Measurements from ENCODE around the gene ENO1.
"Not testable (repeated sequence)": the region's sequence is repeated elsewhere in the genome, so short reads cannot be mapped to it uniquely, and the experiment has no call there.

Gene ENO1

DNA sequence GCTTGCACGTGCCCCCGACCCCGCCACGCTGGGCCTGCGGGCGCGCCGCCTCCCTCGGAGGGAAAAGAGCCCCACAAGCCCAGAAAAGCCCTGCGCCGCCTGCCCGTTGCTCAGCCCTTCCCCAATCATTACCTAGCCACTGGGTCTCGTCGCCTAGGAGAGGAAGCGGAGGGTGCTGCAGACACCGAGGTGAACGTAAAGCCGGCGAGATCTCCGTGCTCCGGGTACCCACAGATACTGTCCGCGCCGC, at the start of gene ENO1:
Gene ENO1 (minus strand): TSS at position 239 of the 250 bp plus-strand sequence. CDS start 3,778 bp downstream, outside the sequence.
- DNase-seq (ENCODE audit: low spot score), result no peak

DNA sequence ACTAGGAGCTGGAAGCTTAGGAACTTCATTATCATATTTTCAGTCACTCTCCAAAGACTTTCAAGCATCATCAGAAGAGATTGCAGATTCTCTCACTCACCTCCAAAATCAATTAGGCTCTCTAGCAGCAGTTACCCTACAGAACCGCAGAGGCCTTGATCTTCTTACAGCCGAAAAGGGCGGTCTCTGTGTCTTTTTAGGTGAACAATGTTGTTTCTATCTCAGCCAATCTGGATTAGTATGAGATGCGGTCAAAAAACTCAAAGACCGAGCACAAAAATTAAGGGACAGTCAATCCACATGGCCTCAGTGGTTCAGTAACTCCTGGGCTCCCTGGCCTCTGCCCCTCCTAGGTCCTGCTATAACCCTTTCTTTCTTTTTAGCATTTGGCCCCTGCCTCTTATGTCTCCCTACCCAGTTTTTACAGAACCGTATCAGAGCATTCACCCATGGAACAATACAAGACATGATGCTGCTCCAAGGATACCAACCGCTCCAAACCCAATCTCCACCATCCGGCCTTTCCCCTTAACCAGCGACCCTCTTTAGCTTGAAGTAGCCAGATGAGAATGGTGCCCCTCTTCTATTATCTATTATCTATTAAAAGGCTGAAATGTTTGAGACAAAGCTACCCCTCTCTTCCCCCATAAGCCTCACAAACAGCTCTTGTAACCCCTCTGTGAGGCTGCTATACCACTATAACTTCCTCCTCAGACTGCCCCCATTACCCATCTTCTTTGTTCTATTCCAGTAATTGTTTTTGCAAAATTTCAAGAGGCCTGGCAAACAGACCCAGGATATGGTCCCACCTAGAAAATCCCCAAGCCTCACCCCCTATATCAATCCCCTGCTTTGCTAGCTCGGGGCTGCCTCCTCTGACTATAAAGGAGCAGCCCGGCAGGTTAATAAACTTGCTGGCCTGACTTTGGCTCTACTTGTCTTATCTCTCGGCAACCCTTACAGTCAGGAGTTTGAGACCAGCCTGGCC, 48.5 kb upstream of the ENO1 start:
- DNase-seq (ENCODE audit: low spot score), result no peak

DNA sequence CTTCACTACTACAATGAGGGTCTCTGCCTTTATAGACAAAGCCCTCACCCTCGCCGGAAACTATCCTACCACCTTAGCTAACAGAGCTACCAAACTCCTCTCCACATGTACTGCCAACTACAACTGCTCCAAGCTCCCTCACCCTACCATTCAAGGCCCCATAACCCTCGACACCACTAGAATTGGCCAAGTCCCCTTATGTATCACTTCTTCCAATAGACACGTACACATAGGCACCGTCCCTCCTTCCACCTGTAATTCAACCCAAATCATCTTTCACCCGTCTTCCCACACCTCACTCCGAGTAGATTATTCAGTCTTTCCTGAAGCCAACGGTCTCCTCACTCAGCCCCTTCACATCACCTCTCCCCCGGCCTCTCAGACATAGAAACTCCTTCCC, 47.5 kb upstream of the ENO1 start:
- DNase-seq (ENCODE audit: low spot score), result no peak

DNA sequence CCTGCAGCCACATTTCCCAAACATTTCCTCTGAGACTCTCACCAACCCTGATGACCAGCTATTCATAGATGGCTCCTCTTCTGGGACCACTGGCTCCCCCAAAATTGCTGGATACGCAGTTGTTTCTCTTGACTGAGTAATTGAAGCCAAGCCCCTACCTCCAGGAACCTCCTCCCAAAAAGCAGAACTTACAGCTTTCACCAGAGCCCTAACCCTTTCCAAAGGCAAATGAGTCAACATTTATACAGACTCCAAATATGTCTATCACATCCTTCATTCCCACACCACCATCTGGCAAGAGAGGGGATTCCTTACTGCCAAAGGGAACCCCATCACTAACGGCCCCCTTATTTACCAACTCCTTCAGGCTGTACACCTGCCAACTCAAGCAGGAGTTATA, 46.9 kb upstream of the ENO1 start:
- no peak for DNase-seq (ENCODE audit: low spot score)

DNA sequence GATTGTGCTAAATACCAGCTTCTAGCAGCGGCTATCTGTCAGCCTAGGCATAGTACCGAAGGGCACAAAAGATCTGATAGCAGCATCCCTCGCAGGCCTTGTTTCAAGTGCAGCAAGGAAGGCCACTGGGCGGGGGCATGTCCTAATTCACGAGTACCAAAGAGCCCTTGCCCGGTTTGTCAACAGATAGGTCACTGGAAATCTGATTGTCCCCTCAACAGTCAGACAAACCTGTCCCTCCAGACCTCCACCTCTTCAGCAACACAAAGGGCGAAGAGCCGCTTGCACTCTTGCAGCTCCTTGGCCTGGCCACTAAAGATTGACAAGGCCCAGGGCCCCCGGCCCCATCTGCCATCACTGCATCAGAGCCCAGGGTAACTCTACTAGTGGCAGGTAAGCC, 44.5 kb upstream of the ENO1 start:
- no peak for DNase-seq (ENCODE audit: low spot score)

DNA sequence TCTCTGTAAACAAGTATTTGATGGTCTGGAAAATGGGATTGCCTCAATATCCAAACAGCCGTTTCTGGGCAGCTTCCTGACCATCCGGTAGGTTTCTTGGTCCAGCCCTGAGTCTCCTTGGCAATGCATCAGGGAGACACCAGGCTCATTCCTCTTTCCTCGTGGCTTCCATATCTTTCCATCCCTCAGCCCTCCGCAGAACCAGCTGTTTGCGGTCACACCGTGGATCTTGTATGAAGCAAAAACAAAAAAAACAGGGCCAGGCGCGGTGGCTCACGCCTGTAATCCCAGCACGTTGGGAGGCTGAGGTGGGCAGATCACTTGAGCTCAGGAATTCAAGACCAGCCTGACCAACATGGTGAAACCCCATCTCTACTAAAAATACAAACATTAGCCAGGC, 39.0 kb upstream of the ENO1 start:
- not testable (repeated sequence) for DNase-seq (ENCODE audit: low spot score)

DNA sequence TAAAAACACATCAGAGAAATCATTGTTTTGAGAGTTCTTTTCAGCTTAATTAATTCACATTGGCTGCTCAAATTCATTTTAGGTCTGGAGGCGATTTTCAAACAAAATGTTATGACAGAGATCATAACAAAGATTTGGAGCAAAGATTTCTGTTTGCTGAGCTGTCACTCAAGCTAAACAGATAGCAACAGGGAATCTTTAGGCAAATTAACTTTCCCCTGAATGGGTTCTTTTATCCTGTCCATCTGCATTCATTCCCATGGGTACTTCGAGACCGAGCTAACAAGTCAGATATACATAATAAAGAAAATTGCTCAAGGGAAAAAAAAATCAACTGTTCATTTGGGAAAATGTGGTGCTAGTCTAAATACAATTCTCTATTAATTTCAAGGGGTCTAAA, 37.0 kb upstream of the ENO1 start:
- DNase-seq (ENCODE audit: low spot score), result no peak

DNA sequence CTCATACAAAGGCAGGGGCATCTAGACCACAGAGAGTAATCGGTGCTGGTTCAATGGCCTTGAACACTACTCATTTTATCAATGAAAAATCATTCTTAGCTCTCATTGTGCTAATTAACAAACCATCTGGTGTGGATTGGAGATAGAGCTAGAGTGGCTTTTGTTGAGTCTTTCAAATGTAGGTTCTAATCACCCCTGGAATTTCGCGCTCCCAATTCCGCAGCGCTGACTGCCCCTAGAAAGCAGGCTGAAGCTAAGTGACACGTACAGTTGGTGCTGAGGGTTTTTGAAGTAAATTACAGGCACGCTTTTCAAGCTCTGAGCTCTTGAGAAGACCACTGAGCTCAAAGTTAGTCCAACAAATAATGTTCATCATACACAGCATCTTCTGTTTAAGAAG, 36.0 kb upstream of the ENO1 start:
- DNase-seq (ENCODE audit: low spot score), result no peak

DNA sequence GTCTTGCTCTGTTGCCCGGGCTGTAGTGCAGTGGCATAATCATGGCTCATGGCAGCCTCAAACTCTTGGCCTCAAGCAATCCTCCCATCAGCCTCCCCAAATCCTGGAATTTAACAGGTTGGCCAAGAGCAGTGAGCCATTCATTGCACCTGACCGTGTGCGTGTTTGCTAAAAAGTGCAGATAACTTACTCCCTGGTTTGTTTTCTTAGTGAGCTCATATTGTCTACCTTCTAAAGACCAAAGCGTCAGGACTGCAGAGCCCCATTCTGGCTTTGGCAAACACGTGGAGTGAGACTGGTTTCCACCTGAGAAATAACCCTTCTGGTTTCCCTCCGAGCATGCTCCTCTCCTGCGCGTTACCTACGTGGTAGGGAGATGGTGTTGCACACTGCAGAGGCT, 35.0 kb upstream of the ENO1 start:
- no peak for DNase-seq (ENCODE audit: low spot score)

DNA sequence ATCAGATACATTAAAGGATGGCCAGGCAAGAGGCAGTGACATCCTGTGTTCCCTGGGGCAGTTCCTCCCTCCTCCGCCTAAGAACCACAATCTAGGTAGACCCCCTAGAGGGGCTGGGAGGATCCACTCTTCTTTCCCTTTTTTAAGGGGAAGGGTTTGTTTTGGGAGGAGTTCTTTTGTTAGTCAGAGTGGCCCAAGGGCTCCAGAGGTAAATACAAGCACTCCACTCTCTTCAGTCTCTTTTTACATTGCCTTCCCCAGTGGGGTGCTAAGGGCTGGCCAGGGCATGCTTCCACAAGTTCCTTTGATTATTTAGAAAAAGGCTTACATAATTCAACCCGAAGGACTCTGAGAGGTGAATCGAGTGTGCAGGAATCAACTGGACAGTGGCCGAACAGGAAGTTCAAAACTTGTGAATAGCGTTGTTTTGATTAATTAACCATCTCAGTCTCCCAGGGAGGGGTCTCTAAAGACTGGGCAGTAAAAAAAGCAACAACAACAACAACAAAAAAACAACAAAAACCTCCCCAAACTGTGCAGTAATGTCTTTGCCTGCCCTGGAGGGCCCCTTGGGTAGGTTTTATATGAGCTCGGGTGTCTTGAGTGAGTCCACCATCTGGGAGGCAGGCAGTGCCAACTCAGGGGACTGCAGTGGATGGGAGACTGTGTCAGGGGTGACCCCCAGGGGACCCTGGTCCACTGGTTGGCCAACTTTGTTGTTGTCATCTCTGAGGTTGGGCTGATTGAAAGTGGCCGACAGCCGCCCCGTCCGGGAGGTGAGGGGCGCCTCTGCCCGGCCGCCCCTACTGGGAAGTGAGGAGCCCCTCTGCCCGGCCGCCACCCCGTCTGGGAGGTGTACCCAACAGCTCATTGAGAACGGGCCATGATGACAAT, 33.2 kb upstream of the ENO1 start:
- DNase-seq (ENCODE audit: low spot score), result no peak

DNA sequence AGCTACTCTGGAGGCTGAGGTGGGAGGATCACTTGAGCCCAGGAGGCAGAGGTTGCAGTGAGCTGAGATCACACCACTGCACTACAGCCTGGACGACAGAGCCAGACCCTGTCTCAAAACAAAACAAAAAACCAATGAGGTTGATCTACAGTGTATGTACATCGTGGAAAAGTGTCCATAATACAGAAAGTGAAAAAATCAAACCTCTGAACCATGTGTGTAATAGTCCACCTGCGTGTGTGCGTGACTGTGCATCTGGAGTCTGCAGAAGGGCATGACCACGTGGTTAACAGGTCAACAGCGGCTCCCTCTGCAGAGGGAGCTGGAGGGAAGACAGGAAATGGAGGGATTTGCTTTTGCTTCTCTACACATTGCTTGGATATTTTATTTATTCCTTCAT, 32.4 kb upstream of the ENO1 start:
- no peak for DNase-seq (ENCODE audit: low spot score)

DNA sequence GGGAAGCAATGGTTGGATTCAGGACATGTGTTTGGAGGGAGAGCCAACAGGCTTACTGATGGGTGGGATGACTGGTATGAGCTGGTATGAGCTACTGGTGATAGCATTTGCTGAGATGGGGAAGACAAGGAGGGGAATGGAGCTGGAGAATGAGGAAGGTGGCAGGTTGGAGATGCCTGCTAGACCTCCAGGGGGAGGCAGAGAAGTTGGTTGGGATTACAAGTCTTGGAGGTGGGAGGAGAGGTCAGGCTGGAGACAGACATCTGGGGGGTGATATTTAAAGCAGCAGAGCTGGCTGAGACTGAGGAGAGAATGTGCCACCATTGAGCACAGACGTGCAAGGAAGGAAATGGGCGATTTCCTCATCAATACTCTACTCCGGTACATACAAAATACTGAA, 31.8 kb upstream of the ENO1 start:
- DNase-seq (ENCODE audit: low spot score), result no peak

DNA sequence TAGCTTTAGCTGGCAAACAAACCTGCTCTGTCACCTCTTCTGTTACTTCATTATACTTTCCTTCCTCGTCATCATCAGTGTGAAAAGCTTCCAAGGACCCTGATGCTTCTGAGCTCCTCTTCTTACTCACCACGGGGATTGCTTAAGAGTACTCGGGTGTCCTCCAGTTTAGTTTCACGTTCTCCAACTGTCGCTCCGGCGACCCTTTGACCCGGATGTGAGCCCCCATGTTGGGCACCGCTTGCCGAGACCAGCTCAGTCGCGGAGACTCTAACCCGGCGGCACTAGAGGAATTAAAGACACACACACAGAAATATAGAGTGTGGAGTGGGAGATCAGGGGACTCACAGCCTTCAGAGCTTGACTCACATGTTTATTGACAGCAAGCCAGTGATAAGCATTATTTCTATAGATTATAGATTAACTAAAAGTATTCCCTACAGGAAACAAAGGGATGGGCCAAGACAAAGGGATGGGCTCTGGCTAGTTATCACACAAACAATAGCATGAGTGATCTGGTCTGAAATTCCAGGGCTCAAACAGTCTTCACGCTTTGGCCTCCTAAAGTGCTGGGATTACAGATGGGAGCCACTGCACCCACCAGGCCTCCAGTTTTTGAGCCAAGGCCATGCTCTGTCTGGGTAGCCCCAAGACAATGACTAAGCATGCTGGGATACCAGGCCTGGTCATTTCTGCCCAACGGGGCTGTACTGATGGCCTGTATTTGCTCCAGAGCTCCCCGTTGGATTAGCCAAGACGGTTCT, 30.1 kb upstream of the ENO1 start:
- DNase-seq (ENCODE audit: low spot score), result no peak

DNA sequence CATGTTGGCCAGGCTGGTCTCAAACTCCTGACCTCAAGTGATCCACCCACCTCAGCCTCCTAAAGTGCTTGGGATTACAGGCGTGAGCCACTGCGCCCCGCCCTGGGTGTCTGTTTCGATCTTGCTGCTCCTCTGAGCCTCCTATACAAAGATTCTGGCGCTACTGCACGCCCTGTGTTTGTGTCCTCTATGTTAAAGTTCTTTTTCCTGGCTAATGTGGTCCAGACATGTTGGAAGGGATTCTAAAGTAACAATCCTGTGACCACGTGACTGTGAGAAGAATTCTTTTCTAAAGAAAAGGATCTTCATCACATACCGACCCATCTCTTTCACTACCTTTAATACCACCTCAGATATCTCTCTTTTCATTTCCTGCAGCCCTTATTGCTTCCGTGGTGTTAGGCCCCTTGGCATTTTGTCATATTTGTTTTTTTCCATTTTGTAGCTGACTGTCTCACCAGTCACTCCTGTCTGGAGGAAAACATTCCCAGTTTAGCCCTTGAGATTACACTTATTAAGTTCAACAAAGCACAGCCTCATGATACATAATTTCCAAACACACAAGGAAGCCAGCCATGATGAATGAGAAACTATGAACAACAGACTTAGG, 27.2 kb upstream of the ENO1 start:
- no peak for DNase-seq (ENCODE audit: low spot score)

DNA sequence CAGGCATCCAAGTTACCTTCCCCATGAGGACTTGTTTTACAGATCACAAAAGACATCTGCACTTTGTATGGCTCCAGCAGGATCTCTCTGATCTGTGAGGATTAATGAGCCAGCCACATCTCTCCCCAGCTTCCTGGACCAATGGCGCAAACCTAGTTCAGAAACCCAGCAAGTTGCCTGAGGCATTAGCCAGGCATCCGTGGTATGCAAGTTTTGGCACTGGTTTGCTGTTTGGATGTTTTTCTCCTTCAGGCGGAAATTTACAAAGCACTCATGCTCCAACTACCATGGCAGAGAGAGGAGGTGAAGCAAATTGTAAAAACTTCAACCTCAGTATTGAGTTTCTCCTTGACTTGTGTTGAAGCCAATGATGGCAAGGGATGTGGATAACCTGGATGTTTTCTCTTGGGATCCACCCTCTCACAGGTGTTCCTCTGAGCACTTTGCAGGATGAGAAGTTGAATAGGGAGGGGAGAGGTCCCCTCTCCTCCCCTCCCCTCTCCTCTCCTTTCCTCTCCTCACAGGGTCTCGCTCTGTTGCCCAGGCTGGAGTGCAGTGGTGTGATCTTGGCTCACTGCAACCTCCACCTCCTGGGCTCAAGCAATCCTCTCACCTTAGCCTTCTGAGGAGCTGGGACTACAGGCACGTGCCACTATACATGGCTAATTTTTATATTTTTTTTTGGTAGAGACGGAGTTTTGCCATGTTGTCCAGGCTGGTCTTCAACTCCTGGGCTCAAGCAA, 25.6 kb upstream of the ENO1 start:
- DNase-seq (ENCODE audit: low spot score), result no peak

DNA sequence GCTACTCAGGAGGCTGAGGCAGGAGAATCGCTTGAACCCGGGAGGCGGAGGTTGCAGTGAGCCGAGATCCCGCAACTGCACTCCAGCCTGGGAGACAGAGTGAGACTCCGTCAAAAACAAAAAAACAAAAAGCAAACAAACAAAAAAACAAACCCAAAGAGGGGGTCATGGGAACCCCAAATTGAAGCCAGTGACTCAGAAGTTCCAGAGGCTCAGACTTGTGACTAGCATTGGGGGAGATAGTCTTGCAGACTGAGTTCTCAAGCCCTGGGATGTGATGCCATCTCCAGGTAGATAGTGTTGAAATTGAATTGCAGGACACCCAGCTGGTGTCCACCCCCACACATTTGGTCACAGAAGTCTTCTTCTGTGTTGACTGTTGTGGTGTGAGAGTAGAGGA, 24.9 kb upstream of the ENO1 start:
- no peak for DNase-seq (ENCODE audit: low spot score)

DNA sequence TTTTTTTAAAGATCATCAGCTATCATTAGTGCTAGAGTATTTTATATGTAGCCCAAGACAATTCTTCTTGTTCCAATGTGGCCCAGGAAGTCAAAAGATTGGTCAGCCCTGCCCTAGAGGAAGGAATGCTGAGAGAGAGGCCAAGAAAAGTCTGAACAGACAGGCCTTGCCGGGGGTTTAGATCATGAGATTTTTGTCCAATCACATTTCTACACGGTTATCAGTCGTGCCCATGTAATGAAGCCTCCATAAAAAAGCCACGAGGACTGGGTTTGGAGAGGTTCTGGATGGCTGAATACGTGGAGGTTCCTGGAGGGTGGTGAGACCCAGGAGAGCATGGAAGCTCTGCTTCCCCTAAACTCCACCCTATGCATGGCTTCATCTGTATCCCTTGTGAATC, 24.3 kb upstream of the ENO1 start:
- no peak for DNase-seq (ENCODE audit: low spot score)

DNA sequence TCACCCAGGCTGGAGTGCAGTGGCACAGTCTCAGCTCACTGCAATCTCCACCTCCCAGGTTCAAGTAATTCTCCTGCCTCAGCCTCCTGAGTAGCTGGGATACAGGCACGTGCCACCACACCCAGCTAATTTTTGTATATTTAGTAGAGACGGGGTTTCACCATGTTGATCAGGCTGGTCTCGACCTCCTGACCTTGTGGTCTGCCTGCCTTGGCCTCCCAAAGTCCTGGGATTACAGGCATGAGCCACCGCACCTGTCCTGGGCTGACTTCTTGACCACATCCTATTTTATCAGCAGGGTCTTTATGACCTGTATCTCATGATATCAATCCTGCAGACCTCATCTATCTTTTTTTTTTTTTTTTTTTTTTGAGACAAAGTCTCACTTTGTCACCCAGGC, 22.2 kb upstream of the ENO1 start:
- DNase-seq (ENCODE audit: low spot score), result not testable (repeated sequence)

DNA sequence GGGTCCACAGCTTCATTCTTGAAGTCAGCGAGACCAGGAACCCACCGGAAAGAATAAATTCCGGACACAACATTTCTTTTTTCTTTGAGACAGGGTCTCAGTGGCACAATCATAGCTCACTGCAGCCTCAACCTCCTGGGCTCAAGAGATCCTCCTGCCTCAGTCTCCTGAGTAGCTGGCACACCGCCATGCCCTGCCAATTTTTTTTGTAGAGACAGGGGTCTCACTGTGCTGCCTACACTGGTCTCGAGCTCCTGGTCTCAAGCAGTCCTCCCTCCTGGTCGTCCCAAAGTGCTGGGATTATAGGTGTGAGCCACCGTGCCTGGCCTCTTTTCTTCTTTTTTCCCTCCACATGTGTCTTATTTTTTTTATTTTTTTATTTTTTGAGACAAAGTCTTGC, 20.6 kb upstream of the ENO1 start:
- DNase-seq (ENCODE audit: low spot score), result no peak

DNA sequence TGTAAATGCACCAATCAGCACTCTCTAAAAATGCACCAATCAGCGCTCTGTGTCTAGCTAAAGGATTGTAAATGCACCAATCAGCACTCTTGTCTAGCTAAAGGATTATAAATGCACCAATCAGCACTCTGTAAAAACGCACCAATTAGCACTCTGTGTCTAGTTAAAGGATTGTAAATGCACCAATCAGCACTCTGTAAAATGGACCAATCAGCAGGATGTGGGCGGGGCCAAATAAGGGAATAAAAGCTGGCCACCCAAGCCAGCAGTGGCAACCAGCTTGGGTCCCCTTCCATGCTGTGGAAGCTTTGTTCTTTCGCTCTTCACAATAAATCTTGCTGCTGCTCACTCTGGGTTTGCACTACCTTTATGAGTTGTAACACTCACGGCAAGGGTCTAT, 19.9 kb upstream of the ENO1 start:
- not testable (repeated sequence) for DNase-seq (ENCODE audit: low spot score)

DNA sequence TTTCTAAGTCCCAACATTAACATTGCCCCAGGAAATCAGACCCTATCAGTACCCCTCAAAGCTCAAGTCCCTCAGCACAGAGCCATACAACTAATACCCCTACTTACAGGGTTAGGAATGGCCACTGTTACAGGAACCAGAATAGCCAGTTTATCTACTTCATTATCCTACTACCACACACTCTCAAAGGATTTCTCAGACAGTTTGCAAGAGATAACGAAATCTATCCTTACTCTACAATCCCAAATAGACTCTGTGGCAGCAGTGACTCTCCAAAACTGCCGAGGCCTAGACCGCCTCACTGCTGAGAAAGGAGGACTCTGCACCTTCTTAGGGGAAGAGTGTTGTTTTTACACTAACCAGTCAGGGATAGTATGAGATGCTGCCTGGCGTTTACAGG, 19.0 kb upstream of the ENO1 start:
- DNase-seq (ENCODE audit: low spot score), result not testable (repeated sequence)
